ENCODE data around the gene OPALIN.

The OPALIN gene

DNA sequence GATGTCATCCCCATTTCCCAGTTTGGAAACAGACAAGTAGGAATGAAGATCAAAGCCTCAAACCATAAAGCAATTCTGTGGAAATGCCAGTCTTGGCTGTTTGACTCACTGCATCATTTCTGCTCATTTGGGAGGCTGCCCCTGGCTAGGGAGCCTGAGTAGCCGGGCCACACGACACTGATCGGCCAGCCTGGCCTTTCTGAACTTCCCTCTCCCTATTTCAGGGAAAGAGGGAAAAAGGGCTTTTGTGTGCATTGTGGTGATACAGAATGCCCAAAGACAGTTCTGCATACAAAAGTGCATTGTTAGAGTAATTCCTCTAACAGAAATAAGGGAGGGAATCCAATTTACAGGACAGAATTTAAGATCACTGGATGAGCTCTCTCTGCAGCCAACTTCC, 41.7 kb upstream of the OPALIN start:
- FAIRE-seq = no peak
- no peak for DNase-seq (ENCODE audit: insufficient read length, low spot score)
- TF ChIP-seq, protein P1, sequence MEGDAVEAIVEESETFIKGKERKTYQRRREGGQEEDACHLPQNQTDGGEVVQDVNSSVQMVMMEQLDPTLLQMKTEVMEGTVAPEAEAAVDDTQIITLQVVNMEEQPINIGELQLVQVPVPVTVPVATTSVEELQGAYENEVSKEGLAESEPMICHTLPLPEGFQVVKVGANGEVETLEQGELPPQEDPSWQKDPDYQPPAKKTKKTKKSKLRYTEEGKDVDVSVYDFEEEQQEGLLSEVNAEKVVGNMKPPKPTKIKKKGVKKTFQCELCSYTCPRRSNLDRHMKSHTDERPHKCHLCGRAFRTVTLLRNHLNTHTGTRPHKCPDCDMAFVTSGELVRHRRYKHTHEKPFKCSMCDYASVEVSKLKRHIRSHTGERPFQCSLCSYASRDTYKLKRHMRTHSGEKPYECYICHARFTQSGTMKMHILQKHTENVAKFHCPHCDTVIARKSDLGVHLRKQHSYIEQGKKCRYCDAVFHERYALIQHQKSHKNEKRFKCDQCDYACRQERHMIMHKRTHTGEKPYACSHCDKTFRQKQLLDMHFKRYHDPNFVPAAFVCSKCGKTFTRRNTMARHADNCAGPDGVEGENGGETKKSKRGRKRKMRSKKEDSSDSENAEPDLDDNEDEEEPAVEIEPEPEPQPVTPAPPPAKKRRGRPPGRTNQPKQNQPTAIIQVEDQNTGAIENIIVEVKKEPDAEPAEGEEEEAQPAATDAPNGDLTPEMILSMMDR (IDR thresholded peaks at IDR 0.05; ENCODE audit: insufficient read depth, missing control alignments) = no peak

DNA sequence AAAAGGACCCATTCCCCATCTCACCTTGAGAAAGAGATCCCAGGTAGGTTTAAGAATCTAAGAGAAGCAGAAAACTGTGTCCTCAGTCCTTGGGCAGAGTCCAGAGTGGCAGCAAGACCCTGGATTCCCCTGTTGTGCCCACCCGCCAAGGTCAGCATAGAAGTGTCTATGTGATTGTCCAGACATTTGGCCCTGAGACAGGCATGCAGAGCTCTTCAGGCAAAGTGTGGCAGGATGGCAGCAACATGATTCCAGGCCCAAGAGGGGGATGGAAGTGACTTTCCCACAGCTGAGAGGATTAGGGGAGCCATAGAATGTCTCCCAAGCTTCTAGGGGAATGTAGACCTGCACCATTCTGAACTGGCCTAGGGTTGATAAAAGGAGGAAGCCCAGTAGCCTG, 39.1 kb upstream of the OPALIN start:
- DNase-seq (ENCODE audit: insufficient read length, low spot score) = no peak
- TF ChIP-seq, protein P1 (IDR thresholded peaks at IDR 0.05; ENCODE audit: insufficient read depth, missing control alignments) = no peak
- no peak for FAIRE-seq

DNA sequence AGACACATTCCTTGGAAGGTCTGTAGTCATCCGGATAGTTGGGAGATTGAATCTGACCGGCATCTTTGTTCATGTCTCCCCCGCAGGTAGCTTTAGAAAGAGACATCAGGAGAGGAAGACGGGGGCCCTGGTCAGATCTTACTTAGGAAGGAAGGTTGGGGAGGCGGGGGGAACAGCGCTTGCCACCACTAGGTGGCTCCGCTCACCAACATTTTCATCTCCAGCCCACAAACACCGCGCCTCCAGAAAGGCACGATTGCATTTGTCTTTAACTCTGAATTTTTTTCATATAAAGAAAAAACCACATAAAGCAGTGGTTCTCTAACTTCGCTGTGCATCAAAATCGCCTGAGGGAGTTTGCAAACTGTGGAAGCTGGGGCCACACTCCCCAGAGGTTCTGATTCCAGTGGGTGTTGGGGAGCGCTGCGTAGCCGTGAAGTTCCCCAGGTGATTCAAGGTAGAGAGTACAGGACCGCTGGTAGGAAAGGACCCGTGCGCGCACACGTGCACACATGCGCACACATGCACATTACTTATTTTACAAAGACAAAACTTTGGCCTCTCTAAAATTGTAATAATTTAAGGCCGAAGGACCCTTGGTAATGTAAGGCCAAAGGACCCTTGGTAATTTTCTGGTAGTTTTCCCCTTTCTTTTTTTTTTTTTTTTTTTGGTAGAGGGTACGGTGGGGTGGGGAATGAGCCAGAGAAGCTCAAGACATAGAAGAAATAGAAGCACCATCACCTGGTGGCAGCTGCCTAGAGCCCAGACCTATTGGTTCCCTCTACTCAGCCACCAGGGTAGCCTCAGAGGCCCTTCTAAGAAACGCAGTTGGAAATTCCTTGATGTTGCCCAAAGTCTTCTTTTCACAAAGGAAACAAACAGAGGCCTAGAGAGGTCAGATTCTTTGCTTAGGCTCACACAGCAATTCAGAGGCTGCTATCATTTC, 37.4 kb upstream of the OPALIN start:
- FAIRE-seq (no peak), DNase-seq (ENCODE audit: insufficient read length, low spot score) (peak; percentile 80)
- TF ChIP-seq, protein P1 (IDR thresholded peaks at IDR 0.05; ENCODE audit: insufficient read depth, missing control alignments) = peak; percentile 84

DNA sequence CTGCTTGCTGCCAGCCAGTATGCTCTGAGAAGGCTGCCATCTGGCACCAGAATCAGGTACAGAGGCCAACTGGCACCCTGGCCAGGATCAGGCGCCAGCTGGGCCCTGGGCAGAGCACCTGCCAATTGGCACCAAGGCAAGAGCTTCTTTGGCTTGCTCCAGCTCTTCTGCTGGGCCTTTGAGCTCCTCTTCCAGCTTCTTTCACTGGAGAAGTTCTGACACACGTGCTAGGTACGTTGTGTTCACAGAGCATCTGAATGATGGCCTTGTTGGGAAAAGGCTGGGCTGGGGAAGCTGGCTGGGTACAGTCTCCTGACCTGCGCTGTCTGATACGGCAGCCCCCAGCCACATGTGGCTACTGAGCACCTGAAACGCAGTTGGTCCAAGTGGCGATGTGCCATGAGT, 31.7 kb upstream of the OPALIN start:
- TF ChIP-seq, protein P1 (IDR thresholded peaks at IDR 0.05; ENCODE audit: insufficient read depth, missing control alignments) = no peak
- no peak for FAIRE-seq
- no peak for DNase-seq (ENCODE audit: insufficient read length, low spot score)

DNA sequence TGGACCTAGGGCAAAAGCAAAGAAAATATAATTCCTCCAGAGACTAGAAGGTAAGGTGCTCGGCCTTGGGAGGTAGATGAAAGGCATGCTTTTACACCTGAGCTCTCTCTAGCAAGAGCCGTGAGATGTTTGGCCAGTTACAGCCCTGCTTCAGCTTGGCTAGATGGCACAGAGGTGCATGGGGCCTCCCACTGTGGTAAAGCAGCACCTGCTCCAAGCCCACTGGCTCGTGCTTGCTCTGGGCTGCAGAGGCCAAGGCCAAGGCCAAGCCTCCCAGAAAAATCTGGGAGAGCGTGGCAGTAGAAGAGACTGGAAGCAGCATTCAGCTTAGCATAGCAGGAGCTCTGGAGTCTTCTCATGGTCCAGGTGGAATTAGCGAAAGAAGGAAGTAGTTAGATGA, 31.0 kb upstream of the OPALIN start:
- DNase-seq (ENCODE audit: insufficient read length, low spot score) (no peak), FAIRE-seq (no peak)
- TF ChIP-seq, protein P1 (IDR thresholded peaks at IDR 0.05; ENCODE audit: insufficient read depth, missing control alignments) = no peak

DNA sequence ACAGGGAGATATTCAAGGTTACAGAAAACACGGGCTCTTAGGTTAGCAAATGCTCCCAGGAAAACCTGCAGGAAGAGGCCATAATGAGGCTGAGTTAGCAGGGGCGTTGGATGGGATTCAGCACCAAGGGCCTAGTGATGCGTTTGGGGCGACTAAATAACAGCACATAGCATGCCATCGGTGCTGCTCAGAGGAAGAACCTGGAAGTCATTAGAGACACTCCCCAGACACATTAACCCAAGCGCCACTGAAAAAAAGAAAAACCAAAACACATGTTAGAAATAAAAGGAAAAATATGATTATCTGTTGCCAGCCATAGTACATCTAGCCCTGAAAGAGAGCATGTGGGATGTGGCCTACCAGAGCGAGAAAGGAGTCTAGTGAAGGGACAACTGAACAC, 28.8 kb upstream of the OPALIN start:
- FAIRE-seq (no peak), DNase-seq (ENCODE audit: insufficient read length, low spot score) (no peak)
- TF ChIP-seq, protein P1 (IDR thresholded peaks at IDR 0.05; ENCODE audit: insufficient read depth, missing control alignments) = no peak

DNA sequence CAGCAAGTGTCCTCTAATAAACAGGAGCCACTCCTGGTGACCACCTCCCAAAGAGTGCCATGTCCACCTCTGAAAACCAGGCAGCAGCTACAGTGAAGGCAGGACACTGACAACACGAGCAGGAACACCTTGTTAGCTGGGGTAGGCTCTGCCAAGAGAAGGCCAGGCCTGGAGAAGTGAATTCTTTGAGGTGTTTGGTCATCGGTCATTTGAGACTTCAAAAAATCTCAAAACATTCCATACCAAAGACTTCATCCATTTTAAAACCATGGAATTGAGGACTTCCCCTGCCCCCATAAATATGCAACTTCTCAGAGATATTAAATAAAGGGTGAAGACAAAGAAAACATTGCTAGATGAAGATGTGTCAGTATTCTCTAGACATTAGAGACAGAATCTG, 28.4 kb upstream of the OPALIN start:
- DNase-seq (ENCODE audit: insufficient read length, low spot score) (no peak), FAIRE-seq (no peak)
- TF ChIP-seq, protein P1 (IDR thresholded peaks at IDR 0.05; ENCODE audit: insufficient read depth, missing control alignments) = no peak
